Measurements from ENCODE around the gene PIP4K2B. TPM values are rescaled to one million over a fixed set of nuclear protein-coding genes. Genes with fewer than 3 reads are reported as not detected.

PIP4K2B gene
- total and polyA plus RNA-seq, 9 of the 15 experiments (the other 6 are each of a cell fraction or from before 2014, with no cell fraction given), result 3.7 to 29.9 (median 23.0) TPM

DNA sequence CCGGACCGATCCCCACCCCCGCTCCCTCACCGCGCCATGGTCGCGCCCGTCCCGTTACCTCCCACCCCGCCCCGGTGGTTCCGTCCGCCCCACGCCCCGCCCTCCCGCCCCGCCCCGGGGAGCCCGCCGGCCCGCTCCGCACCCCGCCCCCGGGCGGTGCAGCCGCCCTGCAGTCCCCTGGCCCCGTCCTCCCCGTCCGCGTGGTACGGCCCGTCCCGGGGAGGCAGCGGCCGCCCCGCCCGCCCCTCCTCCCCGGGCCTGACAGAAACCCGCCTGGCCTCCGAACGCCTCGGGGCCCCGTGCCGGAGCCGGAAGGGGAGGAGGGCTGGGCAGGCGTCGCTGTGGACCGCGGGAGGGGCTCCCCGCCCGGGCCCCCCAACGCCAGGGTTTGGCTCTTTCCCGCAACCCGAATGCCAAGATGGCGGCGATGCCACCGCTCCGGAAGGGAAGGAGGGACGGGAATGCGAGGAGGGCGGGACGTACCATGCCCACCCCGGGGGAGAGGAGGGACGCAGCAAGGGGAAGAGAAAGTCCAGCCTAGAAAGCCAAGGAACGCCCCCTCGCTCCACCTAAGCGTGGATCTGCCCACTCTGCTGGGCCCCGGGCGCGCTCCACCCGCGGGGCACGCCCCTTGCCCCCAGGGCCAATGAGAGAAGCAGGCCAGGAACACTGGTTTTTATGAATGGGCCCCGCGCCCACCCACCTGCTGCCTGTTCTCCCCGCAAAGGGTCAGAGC is at the start of gene PIP4K2B (continued):
- TF ChIP-seq POLR3A (IDR thresholded peaks at IDR 0.05; ENCODE audit: borderline replicate concordance, extremely low read depth, insufficient read depth, insufficient read length), result no peak
- TF ChIP-seq, protein P1, sequence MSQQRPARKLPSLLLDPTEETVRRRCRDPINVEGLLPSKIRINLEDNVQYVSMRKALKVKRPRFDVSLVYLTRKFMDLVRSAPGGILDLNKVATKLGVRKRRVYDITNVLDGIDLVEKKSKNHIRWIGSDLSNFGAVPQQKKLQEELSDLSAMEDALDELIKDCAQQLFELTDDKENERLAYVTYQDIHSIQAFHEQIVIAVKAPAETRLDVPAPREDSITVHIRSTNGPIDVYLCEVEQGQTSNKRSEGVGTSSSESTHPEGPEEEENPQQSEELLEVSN (IDR thresholded peaks at IDR 0.05; ENCODE audit: borderline replicate concordance in 1 of 2, extremely low read depth in 1 of 2, insufficient read depth in 1 of 2, insufficient read length in 1 of 2, low read depth in 1 of 2, low read length in 1 of 2, poor library complexity in 1 of 2, severe bottlenecking in 1 of 2), result peak in 1 of 2 experiments; percentile 21
- TF ChIP-seq ZNF347 (CRISPR knock-in tag; IDR thresholded peaks at IDR 0.05; ENCODE audit: low read depth), result no peak
- peak; percentile 80; the same call in 1 of the 2 replicates for TF ChIP-seq RNF2 (IDR thresholded peaks at IDR 0.05)
- TF ChIP-seq, protein P2, sequence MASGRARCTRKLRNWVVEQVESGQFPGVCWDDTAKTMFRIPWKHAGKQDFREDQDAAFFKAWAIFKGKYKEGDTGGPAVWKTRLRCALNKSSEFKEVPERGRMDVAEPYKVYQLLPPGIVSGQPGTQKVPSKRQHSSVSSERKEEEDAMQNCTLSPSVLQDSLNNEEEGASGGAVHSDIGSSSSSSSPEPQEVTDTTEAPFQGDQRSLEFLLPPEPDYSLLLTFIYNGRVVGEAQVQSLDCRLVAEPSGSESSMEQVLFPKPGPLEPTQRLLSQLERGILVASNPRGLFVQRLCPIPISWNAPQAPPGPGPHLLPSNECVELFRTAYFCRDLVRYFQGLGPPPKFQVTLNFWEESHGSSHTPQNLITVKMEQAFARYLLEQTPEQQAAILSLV (tag; IDR thresholded peaks at IDR 0.05), result no peak
- TF ChIP-seq NR2C2 (CRISPR knock-in tag; IDR thresholded peaks at IDR 0.05), result no peak
- TF ChIP-seq NR2C2 (tag; IDR thresholded peaks at IDR 0.05), result peak; percentile 90
- no peak; the same call in 1 of the 2 replicates for TF ChIP-seq CBX5 (IDR thresholded peaks at IDR 0.05; ENCODE audit: borderline replicate concordance, low read depth)
- no peak for TF ChIP-seq ZNF41 (CRISPR knock-in tag; conservative IDR thresholded peaks at IDR 0.05)
- peak; percentile 93 for TF ChIP-seq GABPA (tag; conservative IDR thresholded peaks at IDR 0.05; ENCODE audit: low read depth)
- 0 out of 2 replicates have a peak, but pooled peaks have one; percentile 28 for TF ChIP-seq SMAD3 (CRISPR knock-in tag; conservative IDR thresholded peaks at IDR 0.05)
- peak; percentile 43 to 64; a peak in 3 of 4 replicates for TF ChIP-seq SIX5 (IDR thresholded peaks at IDR 0.05; ENCODE audit: borderline replicate concordance in 1 of 2, insufficient read depth in 1 of 2, low read depth in 1 of 2, low read length in 2 of 2)
- TF ChIP-seq XRCC3 (IDR thresholded peaks at IDR 0.05), result no peak
- TF ChIP-seq TEAD4 (IDR thresholded peaks at IDR 0.05; ENCODE audit: low read length), result peak; percentile 55
- no peak for TF ChIP-seq TEAD4 (CRISPR knock-in tag; IDR thresholded peaks at IDR 0.05; ENCODE audit: borderline replicate concordance)
- no peak for TF ChIP-seq HDAC3 (IDR thresholded peaks at IDR 0.05; ENCODE audit: borderline replicate concordance, partially characterized antibody)
- no peak for TF ChIP-seq ZNF695 (CRISPR knock-in tag; IDR thresholded peaks at IDR 0.05)
- TF ChIP-seq IRF2 (CRISPR knock-in tag; IDR thresholded peaks at IDR 0.05), result no peak
- TF ChIP-seq BRD9 (IDR thresholded peaks at IDR 0.05; ENCODE audit: low read depth, partially characterized antibody), result no peak
- no peak for TF ChIP-seq ZNF224 (CRISPR knock-in tag; IDR thresholded peaks at IDR 0.05)
- TF ChIP-seq, protein P3, sequence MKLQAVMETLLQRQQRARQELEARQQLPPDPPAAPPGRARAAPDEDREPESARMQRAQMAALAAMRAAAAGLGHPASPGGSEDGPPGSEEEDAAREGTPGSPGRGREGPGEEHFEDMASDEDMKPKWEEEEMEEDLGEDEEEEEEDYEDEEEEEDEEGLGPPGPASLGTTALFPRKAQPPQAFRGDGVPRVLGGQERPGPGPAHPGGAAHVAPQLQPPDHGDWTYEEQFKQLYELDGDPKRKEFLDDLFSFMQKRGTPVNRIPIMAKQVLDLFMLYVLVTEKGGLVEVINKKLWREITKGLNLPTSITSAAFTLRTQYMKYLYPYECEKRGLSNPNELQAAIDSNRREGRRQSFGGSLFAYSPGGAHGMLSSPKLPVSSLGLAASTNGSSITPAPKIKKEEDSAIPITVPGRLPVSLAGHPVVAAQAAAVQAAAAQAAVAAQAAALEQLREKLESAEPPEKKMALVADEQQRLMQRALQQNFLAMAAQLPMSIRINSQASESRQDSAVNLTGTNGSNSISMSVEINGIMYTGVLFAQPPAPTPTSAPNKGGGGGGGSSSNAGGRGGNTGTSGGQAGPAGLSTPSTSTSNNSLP (IDR thresholded peaks at IDR 0.05; ENCODE audit: borderline replicate concordance, low read depth, low read length), result no peak
- TF ChIP-seq, protein P4, sequence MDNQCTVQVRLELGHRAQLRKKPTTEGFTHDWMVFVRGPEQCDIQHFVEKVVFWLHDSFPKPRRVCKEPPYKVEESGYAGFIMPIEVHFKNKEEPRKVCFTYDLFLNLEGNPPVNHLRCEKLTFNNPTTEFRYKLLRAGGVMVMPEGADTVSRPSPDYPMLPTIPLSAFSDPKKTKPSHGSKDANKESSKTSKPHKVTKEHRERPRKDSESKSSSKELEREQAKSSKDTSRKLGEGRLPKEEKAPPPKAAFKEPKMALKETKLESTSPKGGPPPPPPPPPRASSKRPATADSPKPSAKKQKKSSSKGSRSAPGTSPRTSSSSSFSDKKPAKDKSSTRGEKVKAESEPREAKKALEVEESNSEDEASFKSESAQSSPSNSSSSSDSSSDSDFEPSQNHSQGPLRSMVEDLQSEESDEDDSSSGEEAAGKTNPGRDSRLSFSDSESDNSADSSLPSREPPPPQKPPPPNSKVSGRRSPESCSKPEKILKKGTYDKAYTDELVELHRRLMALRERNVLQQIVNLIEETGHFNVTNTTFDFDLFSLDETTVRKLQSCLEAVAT (IDR thresholded peaks at IDR 0.05), result no peak
